GF-D8 (cell line): ENCODE results near the gene DNAH8.

Source experiments
- DNase-seq: peaks from one replicate; lab custom pipeline; 2025; lab: John Stamatoyannopoulos, UW

Gene DNAH8

DNA sequence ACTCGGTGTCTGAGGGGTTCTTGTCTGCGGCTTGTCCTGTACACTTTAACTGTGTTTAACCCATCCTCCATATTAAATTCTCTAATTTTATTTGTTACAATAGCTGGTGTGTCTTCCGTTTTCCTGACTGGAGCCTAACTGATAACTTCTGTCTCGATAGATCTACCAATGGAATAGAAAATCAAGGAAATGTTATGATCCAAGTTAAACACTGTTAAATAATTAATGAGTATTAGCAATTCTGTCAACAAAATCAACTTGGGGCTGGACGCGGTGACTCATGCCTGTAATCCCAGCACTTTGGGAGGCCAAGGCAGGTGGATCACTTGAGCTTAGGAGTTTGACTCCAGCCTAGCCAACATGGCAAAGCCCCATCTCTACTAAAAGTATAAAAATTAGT is 81.7 kb downstream of the DNAH8 start:
- DNase-seq = no peak

DNA sequence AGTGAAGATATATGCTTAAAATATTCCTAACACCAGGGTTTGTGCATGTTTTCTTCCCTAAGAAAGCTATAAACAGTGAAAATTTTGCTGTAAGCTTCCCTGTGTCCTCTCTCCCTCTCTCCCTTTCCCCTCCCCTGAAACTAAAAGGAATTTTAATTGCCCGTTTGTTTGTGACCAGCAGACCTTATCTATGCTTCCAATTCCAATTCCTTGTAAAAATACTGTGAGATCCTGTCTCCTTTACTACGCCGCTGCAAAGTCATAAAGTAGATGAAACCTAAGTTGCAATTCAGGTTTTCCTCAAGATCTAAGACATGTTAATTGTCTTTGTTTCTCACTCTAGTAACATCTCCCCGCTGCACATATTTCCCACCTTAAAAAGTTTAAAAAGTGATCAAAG is 82.3 kb downstream of the DNAH8 start:
- no peak for DNase-seq

DNA sequence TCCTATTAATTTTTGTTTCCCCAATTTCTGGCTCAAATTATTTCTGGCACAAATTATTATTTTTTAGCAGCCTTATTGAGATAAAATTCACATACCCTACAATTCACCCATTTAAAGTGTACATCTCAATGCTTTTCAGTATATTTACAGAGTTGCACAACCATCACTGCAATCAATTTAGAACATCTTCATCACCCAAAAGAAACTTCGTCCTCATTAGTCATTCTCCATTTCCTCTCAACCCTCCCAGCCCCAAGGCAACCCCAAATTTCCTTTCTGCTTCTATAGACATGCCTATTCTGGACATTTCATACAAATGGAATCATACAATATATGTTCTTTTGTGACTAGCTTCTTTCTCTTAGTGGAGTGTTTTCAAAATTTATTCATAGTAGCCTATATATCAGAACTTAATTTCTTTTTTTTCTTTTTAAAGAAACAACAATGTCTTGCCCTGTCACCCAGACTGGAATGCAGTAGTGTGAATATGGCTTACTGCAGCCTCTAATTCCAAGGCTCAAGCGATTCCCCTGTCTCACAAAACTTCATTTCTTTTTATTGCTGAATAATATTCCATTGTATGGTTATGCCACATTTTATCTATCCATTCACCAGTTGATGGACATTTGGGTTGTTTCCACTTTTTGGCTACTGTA is 84.5 kb downstream of the DNAH8 start:
- DNase-seq = no peak

DNA sequence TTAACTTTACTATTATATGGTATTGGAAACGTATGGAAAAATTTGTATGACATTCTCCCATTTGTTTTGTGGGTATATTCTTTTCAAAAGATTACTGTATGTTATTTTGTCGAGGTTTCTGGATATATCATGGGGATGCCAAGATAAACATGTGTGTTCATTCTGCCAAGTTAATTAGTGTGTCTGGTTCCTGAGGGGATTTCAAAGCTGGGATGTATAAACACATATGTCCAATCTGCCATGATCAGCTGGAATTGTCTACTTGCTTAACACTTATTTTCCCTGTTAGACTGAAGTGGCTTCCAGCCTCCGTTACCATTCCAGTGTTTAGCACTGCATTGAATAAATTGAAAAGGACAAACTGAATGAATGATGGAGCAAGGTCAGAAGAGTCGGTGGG is 86.2 kb downstream of the DNAH8 start:
- no peak for DNase-seq

DNA sequence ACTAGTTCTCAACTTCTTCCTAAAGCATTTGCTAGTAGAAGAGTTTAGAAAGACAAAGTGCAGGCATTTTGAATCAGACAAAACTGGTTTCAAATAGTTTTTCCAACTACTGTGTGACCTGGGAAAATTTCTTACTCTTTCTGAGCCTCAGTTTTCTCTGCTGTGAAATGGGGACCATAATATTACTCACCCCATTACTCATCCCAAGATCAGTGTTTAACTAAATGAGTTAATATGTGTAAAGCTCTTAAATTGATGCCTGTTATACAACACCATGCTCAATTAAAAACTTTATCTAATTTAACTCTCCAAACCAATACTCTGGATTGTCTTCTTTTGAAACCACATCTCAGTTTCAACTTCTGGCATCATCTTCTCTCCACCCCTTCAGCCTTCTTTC is 87.4 kb downstream of the DNAH8 start:
- DNase-seq = no peak

DNA sequence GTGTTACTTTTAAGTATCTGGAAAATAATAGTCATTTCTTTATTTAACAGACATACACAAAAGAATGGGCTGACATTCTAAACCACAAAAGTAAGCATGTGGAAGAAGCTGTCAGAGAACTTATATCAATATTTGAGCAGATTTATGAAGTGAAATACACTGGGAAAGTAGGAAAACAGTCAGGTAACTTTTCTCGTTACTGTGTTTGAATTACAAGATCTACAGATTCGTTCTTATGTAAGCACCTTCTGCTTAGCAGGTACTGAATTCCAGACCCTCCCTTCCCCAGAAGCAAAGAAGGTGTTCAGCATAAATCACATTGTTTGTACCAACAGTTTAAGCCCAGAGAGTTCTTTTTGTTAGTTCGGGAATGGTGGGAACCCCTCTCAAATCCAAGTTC is 88.0 kb downstream of the DNAH8 start:
- no peak for DNase-seq

DNA sequence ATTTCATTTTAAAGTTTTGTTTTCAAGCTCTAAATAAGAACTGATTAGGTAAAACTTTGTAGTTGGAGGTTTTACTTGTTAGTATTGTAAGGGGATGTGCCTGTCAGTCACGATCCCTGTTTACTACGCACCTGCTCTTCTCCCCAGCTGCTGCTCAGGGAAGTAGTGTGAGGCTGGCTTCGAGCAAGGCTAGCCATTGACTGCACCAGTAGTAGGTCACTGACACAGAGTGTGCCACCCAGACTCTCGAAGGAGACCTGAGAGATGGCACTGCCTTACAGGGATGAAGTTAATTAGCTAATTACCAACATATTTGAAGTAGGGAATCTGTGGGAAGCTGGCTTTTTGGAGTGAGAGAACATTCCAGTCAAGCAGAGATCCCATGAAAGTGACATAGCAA is 89.2 kb downstream of the DNAH8 start:
- DNase-seq = no peak

DNA sequence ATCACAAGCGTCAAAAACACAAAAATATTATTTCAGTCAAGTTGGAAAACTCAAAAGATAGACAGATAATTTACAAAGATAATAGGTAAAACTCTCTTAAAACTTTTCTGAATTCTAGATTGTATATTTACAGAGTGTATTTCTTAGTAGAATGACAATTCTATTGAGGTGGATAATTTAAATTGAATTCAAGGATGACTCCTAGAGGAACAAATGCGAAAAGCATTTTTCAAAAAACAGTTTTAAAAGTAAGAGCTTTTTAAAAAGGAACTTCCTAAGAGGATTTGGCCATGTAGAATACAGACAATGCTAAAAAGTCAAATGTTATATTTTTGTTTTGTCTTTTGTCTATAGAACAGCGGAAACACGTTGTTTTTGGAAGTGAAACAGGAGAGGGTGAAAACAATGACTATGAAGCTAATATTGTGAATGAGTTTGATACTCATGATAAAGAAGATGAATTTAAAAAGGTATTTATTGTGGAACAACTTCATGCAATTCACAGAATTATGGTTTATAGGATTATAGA is 90.1 kb downstream of the DNAH8 start:
- DNase-seq = no peak

DNA sequence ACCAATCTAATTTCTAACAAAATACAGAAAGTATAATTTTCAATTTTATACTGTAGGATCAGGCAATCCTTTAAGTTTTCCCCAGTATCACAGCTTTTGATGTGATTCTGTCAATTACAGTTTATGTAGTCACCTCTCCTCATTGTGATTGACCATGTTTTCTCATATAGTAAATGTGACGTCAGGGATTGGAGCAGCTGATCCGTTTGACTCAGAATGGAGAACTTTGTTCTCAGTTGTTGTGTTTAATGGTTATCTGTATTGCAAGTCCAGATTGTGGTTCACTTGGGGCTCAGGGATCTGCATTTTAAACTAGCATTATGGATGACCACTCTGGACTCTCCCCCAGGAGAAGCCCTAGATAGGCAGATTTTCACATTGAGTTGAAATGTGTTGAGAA is 90.6 kb downstream of the DNAH8 start:
- no peak for DNase-seq

DNA sequence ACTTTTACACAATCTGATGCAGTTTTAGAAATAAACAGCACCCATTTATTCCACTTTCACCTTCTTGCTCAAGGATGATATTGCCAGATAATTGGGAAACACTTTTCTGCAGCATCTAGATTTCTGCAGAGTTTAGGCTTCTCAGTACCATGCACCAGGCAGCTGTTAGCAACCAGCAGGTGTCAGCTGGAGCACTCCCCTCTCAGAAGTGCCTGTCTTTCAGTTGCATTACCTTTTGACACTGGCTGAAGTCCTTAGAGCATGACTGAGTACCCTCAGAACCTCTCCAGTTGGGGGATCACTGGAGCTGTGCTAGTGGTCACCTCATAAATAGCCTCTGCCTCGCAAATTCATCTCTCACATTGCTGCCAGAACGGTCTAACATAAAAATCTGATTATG is 91.2 kb downstream of the DNAH8 start:
- no peak for DNase-seq

DNA sequence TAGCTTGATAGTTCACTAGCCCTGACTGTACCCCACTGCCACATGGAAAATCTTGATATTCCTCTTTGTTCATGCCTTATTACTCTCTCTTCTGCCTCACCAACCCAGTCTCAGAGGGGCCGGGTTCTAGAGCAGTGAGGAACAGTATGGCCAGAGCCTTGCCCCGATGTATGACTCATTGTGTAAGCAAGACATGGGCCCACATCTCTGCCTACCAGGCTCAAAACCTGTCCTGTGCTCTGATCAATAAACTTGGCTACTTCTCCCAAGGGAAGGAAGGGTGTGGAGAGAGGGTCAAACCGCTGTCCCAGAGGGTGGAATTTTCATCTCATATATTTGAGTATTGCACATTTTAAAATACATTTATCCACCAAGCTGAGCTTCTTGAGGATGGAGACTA is 91.7 kb downstream of the DNAH8 start:
- DNase-seq = no peak

DNA sequence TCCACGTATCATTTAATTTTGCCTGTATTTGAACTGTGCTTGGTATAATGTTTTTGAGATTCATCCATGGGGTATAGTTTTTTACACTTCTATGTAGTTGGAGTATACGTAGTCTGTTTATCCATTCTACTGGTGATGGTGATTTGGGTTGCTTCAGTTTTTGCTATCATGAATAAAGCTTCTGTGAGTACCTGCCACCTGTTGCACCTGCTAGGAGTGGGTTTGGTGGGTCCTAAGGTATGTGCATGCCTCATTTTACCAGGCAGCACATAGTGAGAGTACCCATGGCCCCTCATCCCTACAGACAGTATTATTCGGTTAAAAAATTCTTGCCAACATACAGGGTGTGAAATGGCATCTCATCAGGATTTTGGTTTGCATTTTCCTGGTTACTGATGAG is 92.9 kb downstream of the DNAH8 start:
- DNase-seq = no peak

DNA sequence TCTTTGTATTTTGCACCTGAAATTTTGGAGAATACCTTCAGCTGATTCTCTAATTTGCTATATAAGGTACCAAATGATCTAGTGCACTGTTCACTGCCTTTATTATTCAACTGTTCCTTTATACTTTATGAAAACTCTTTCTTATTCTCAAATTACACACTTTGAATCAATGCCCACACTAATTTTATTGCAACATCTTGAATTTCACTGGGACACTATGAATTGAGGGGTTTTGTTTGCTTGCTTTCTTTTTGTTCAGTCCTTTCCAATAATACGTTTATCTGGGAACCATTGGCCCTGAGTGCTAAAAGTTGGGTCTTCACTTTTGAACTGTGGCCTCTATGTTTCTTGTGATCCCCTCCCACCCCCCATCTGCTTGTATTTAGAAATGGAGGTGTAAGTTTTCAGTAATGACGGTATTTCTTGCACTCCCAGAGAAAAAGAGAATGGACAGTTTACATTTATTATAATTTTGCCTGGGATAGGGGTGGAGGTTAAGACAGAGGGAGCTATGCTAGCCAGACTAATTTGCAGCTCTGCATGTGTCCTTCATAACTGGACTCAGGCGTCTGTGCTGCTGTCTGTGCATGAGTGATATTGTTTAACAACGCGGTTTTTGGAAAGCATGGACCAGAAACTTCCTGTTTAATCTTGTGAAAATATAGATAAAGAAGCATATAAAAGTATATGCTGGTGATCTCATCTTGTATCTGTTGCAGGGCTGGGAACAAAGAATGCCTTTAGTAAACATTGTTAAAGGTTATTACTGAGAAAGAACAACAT is 98.1 kb downstream of the DNAH8 start:
- DNase-seq = no peak

DNA sequence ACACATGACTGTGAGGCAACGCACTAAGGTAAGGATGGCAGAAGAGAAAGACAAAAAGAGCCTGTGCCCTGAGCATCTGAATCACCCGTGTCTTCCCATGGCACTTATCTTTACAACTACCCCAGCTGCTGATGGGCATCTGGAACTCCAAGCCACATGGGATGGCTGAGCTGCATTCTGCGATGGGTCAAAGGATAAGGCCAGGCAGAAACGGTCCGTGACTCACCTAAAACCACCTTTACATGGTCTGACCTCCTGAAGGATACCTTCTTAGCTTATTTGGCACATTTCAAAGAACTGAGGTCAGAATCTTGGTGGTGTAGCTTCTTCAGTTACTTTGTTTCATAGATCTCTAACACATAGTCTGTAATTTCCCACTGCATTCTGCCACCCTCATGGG is 99.7 kb downstream of the DNAH8 start:
- DNase-seq = no peak

DNA sequence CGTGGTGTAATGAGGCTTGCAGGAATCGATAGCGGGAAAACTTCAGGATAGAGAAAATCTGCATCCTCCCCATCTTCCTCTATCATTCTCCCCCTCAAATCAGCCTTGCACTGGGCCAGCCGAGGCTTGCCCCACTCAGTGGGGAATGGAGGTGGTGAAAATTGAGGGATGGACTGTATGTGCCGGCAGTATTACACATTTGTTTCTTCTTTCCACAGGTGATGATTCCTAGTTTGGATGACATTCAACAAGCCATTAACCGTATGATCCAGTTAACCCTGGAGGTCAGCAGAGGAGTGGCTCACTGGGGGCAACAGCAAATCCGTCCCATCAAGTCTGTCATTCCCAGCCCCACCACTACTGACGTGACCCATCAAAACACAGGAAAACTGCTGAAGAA is 100.1 kb downstream of the DNAH8 start:
- no peak for DNase-seq

DNA sequence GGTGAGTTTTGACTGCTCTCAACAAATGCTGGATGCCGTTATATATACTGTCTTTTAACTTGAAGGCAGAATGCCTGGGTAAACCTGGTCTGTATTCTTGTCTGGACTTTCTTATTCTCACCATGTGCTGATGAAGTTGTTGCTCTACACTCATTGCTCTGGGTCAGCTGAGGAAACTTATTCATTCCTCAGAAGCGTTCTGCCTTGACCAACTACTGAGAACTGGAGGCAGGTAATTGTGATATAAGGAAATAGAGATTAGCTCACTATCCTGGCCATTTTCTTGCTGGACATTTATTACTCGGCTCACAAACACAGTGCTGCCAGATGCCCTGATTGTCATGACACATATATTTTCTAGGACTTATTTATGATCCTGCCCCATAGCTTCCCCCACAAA is 103.6 kb downstream of the DNAH8 start:
- no peak for DNase-seq

DNA sequence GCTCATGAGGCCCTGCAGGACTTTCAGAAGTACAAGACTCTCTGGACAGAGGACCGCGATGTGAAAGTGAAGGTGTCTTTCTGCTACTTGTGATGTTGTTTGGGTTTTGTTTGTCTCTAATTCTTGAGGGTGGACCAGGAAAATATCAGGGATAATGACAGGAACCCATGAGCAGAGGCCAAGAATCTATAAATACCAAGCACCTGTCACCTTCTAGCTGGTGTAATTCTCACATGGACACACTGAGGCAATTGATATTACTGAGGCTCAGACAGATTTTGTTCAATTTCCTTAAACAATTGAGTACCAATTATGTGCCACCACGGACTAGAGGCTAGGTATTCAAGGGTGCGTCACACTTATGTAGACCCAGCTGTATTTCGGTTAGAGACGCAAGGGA is 107.9 kb downstream of the DNAH8 start:
- DNase-seq = no peak

DNA sequence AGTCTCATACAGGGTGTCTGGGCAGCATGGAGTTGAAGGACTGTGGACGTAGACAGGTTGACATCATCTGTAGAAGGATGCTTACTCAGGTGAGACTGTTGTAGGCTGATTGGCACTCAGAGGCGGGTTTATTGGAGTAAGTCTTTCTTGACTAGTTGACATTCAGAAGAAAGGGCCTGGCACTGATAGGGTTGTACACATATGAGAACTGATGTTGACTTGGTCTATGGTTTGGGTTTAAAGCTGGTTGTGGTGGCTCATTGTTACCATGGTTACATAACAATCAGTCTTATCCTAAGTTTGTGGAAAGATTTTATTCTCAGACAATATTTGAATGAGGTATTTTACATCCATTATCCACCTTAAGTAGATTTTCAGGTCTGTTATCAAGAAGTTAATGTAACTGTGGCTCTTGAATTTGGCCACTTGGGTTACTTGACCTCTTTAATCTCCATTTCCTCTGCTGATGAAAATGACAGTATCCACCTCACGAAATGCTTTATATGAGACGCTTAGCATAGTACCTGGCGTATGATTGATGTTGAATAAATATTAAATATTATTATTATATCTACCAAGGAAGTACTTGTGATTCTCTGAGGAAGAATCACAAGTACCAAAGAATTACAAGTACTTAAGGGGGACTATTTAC is 109.3 kb downstream of the DNAH8 start:
- DNase-seq = no peak

DNA sequence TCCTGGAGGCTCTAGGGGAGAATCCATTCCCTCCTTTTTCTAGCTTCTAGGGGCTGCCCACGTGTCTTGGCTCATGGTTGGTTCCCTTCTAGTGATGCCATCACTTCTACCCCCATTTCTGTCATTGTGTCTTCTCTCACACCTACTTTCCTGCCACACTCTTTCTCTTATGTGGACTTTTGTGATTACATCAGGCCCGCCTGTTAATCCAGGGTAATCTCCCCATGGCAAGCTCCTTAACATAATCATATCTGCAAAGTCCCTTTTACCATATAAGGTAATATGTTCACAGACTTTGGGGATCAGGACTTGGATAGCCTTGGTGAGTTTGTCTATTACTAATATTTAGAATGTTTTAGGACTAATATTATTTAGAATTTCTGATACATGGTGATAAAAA is 111.9 kb downstream of the DNAH8 start:
- DNase-seq = no peak

DNA sequence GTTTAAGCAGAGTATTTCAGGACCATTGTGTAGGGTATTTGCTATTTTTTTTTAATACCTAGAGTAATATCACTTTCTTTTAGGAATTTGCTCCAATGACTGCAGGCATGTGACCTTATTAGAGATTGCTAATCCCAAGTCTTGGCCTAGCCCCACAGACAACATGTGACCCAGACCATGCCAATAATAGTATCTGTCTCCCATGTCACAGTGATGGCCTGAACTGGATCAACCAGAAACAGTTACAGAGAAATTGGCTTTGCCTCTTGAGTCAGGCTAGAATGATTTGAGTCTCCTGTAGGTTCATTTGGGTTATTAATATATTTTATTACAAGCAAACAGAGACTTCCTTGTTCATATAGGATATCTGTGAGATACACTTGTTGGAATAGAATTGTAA is 116.8 kb downstream of the DNAH8 start:
- no peak for DNase-seq

DNA sequence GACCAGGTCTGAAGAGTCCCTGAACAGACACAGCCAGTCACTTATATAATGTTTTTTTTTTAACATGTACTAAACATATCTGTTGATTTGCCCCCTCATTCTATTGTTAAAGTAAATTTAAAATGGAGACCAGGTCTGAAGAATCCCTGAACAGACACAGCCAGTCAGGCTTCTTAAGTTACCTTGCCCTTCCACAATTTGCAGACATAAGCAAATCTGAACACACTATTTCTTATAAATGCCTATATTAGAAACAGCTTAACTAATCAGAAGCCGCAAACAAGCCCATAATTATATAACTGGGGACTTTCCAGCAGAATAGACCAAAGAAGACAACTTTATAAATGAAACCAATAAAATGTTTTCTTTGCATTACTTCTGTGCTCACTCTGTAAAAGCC is 118.2 kb downstream of the DNAH8 start:
- no peak for DNase-seq

DNA sequence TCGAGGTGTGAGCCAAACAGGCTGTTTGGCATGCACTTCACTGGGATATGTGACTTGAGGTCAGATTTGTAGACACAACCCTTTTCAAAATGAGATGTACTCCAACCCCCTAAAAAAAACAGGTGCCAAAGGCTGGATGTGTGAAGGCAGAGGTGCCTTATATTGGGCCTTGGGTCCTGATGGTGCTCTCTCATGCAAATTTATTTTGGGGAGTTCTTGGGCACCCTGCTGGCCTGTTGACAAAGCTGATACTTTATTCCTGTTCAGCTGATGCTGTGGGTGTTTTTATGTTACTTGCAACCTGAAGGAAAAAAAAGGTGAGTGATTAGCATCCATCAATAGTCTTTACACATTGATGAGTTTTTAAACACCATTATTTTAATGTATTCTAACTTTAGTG is 121.5 kb downstream of the DNAH8 start:
- DNase-seq = no peak

DNA sequence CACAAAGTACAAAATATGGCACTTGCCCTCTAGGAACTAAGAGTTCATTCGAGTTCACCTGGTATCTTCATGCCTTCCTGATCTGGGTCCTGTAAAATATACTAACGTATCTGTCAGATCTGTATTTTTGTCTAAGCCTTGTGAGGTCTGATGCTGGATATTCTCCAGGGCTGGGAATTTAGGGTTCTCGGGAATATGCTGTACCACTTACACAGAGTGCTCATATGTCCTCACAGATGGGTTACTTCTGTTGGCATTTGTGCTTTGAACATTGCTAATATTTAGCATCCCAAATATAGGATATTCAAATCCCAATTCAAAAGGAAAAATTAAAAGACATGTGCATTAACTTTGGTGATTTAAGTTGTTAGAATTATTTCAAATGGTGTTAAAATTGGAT is 122.0 kb downstream of the DNAH8 start:
- DNase-seq = no peak
